K562 (cell line): Measurements from ENCODE around the gene SYN1. TPM values are rescaled to one million over a fixed set of nuclear protein-coding genes. Genes with fewer than 3 reads are reported as not detected.

Experiments used
- EWSR1 ChIP-seq: fragments of 450-650 bp; IDR thresholded peaks from 2 replicates; pipeline ENCODE4 v1.6.1; 2018; ENCODE audit warnings: borderline replicate concordance, mild to moderate bottlenecking, low read depth, moderate library complexity; ENCODE audit not compliant: partially characterized antibody
- SMAD3 ChIP-seq: fragments of 450-650 bp; formaldehyde crosslinking; conservative IDR thresholded peaks from 2 replicates; pipeline ENCODE4 v1.4.0; 2020; ENCODE audit warnings: mild to moderate bottlenecking
- ZKSCAN3 ChIP-seq: fragments of 250-450 bp; sonication (Bioruptor Pico); IDR thresholded peaks from 2 replicates; pipeline ENCODE4 v1.4.0; 2020
- polyA plus RNA-seq, 8 experiments: library from polyadenylated mRNA; depleted of rRNA in 4 of 8; stranded (reverse) in 5 of 8; unstranded in 3 of 8; fragments of >200 nt; fragmentation: Nextera tagmentation in 2 of 8; fragmentation: Illumina TruSeq in 1 of 8; extraction: Ambion mirVana in 2 of 8; extraction: Trizol in 1 of 8; gene quantifications; 2 replicates each; pipeline versions ENCODE4 v1.2.1 to v1.2.3, GENCODE V29; 2011 to 2014; ENCODE audit warnings: inconsistent platforms in 1 of 8, missing spikeins in 1 of 8
- total RNA-seq, 7 experiments: library from RNA; depleted of rRNA in 6 of 7; stranded (reverse); fragments of >200 nt in 6 of 7; fragmentation: Illumina TruSeq in 2 of 7; extraction: Trizol in 2 of 7; gene quantifications; 2 replicates each; pipeline versions ENCODE4 v1.2.1 to v1.2.3, GENCODE V29; 2011 to 2021; ENCODE audit warnings: low replicate concordance in 1 of 7
- TF ChIP-seq, protein P1 (sequence below): fragments of 250-450 bp; sonication (Bioruptor Pico); IDR thresholded peaks from 2 replicates; pipeline ENCODE4 v1.8.0; 2021; ENCODE audit warnings: moderate library complexity, mild to moderate bottlenecking, inconsistent platforms
- TF ChIP-seq, protein P2 (sequence below): fragments of 250-450 bp; sonication (Bioruptor Pico); IDR thresholded peaks from 2 replicates; pipeline ENCODE4 v1.8.0; 2021; ENCODE audit warnings: mild to moderate bottlenecking, moderate library complexity
- TF ChIP-seq, protein P3 (sequence below): fragments of 450-650 bp; formaldehyde crosslinking; IDR thresholded peaks from 2 replicates; pipeline ENCODE4 v1.4.0; 2020; ENCODE audit warnings: mild to moderate bottlenecking, moderate library complexity
- TF ChIP-seq, protein P4 (sequence below): sonication (generic); formaldehyde crosslinking; IDR thresholded peaks from 2 replicates; pipeline ENCODE4 v1.8.1; 2023; ENCODE audit warnings: mild to moderate bottlenecking, missing genetic modification reagents
- TF ChIP-seq, protein P5 (sequence below), 2 experiments: fragments of 450-650 bp in 1 of 2; sonication (generic) in 1 of 2; formaldehyde crosslinking in 1 of 2; IDR thresholded peaks in 1 of 2; conservative IDR thresholded peaks in 1 of 2; 2 replicates each; pipeline versions ENCODE4 v1.6.1 to v1.8.1; 2016 to 2023; ENCODE audit warnings: mild to moderate bottlenecking in 2 of 2, moderate library complexity in 2 of 2, inconsistent platforms in 1 of 2, missing genetic modification reagents in 1 of 2
- TF ChIP-seq, protein P6 (sequence below): fragments of 200-600 bp; sonication (generic); IDR thresholded peaks from one replicate; pipeline ENCODE4 v1.6.1; 2012; ENCODE audit warnings: mild to moderate bottlenecking, low read depth, low read length, inconsistent platforms

The SYN1 gene
- total and polyA plus RNA-seq, 9 of the 15 experiments (the other 6 are each of a cell fraction or from before 2014, with no cell fraction given), result 0.01 to 0.28 (median 0.18) TPM; not detected in 2

DNA sequence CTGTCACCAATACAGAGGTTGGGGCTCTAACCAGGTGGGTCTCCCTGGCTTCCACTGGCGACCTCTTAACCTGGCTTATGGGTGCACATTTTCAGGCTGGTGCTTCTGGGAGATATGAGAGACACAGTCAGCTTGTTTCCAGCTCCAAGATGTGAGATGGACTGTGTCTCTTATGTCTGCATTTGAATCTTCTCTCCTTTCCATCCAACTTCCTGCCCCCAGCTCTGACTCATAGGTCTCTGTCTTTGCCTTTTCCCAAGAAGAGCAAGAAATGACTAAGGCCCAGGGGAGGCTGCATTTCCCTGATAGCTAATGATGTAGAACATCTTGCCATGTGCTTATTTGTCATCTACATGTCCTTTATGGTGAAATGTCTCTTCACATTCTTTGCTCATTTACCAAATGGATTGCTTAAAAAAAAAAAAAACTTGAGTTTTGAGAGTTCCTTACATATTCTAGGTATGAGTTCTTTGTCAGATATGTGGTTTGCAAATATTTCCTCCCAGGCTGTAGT, 42.5 kb upstream of the SYN1 start (continued):
- TF ChIP-seq, protein P1, sequence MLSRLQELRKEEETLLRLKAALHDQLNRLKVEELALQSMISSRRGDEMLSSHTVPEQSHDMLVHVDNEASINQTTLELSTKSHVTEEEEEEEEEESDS (CRISPR knock-in tag), result no peak
- TF ChIP-seq, protein P2, sequence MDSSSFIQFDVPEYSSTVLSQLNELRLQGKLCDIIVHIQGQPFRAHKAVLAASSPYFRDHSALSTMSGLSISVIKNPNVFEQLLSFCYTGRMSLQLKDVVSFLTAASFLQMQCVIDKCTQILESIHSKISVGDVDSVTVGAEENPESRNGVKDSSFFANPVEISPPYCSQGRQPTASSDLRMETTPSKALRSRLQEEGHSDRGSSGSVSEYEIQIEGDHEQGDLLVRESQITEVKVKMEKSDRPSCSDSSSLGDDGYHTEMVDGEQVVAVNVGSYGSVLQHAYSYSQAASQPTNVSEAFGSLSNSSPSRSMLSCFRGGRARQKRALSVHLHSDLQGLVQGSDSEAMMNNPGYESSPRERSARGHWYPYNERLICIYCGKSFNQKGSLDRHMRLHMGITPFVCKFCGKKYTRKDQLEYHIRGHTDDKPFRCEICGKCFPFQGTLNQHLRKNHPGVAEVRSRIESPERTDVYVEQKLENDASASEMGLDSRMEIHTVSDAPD, result no peak
- TF ChIP-seq SMAD3 (CRISPR knock-in tag), result no peak
- TF ChIP-seq, protein P3, sequence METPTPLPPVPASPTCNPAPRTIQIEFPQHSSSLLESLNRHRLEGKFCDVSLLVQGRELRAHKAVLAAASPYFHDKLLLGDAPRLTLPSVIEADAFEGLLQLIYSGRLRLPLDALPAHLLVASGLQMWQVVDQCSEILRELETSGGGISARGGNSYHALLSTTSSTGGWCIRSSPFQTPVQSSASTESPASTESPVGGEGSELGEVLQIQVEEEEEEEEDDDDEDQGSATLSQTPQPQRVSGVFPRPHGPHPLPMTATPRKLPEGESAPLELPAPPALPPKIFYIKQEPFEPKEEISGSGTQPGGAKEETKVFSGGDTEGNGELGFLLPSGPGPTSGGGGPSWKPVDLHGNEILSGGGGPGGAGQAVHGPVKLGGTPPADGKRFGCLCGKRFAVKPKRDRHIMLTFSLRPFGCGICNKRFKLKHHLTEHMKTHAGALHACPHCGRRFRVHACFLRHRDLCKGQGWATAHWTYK (CRISPR knock-in tag), result no peak
- TF ChIP-seq, protein P4, sequence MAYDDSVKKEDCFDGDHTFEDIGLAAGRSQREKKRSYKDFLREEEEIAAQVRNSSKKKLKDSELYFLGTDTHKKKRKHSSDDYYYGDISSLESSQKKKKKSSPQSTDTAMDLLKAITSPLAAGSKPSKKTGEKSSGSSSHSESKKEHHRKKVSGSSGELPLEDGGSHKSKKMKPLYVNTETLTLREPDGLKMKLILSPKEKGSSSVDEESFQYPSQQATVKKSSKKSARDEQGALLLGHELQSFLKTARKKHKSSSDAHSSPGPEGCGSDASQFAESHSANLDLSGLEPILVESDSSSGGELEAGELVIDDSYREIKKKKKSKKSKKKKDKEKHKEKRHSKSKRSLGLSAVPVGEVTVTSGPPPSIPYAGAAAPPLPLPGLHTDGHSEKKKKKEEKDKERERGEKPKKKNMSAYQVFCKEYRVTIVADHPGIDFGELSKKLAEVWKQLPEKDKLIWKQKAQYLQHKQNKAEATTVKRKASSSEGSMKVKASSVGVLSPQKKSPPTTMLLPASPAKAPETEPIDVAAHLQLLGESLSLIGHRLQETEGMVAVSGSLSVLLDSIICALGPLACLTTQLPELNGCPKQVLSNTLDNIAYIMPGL, result no peak
- TF ChIP-seq, protein P5, sequence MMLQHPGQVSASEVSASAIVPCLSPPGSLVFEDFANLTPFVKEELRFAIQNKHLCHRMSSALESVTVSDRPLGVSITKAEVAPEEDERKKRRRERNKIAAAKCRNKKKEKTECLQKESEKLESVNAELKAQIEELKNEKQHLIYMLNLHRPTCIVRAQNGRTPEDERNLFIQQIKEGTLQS (IDR thresholded peaks at IDR 0.05), result peak; percentile 94
- TF ChIP-seq, protein P5 (CRISPR knock-in tag; conservative IDR thresholded peaks at IDR 0.05), result peak; percentile 87
- TF ChIP-seq, protein P6, sequence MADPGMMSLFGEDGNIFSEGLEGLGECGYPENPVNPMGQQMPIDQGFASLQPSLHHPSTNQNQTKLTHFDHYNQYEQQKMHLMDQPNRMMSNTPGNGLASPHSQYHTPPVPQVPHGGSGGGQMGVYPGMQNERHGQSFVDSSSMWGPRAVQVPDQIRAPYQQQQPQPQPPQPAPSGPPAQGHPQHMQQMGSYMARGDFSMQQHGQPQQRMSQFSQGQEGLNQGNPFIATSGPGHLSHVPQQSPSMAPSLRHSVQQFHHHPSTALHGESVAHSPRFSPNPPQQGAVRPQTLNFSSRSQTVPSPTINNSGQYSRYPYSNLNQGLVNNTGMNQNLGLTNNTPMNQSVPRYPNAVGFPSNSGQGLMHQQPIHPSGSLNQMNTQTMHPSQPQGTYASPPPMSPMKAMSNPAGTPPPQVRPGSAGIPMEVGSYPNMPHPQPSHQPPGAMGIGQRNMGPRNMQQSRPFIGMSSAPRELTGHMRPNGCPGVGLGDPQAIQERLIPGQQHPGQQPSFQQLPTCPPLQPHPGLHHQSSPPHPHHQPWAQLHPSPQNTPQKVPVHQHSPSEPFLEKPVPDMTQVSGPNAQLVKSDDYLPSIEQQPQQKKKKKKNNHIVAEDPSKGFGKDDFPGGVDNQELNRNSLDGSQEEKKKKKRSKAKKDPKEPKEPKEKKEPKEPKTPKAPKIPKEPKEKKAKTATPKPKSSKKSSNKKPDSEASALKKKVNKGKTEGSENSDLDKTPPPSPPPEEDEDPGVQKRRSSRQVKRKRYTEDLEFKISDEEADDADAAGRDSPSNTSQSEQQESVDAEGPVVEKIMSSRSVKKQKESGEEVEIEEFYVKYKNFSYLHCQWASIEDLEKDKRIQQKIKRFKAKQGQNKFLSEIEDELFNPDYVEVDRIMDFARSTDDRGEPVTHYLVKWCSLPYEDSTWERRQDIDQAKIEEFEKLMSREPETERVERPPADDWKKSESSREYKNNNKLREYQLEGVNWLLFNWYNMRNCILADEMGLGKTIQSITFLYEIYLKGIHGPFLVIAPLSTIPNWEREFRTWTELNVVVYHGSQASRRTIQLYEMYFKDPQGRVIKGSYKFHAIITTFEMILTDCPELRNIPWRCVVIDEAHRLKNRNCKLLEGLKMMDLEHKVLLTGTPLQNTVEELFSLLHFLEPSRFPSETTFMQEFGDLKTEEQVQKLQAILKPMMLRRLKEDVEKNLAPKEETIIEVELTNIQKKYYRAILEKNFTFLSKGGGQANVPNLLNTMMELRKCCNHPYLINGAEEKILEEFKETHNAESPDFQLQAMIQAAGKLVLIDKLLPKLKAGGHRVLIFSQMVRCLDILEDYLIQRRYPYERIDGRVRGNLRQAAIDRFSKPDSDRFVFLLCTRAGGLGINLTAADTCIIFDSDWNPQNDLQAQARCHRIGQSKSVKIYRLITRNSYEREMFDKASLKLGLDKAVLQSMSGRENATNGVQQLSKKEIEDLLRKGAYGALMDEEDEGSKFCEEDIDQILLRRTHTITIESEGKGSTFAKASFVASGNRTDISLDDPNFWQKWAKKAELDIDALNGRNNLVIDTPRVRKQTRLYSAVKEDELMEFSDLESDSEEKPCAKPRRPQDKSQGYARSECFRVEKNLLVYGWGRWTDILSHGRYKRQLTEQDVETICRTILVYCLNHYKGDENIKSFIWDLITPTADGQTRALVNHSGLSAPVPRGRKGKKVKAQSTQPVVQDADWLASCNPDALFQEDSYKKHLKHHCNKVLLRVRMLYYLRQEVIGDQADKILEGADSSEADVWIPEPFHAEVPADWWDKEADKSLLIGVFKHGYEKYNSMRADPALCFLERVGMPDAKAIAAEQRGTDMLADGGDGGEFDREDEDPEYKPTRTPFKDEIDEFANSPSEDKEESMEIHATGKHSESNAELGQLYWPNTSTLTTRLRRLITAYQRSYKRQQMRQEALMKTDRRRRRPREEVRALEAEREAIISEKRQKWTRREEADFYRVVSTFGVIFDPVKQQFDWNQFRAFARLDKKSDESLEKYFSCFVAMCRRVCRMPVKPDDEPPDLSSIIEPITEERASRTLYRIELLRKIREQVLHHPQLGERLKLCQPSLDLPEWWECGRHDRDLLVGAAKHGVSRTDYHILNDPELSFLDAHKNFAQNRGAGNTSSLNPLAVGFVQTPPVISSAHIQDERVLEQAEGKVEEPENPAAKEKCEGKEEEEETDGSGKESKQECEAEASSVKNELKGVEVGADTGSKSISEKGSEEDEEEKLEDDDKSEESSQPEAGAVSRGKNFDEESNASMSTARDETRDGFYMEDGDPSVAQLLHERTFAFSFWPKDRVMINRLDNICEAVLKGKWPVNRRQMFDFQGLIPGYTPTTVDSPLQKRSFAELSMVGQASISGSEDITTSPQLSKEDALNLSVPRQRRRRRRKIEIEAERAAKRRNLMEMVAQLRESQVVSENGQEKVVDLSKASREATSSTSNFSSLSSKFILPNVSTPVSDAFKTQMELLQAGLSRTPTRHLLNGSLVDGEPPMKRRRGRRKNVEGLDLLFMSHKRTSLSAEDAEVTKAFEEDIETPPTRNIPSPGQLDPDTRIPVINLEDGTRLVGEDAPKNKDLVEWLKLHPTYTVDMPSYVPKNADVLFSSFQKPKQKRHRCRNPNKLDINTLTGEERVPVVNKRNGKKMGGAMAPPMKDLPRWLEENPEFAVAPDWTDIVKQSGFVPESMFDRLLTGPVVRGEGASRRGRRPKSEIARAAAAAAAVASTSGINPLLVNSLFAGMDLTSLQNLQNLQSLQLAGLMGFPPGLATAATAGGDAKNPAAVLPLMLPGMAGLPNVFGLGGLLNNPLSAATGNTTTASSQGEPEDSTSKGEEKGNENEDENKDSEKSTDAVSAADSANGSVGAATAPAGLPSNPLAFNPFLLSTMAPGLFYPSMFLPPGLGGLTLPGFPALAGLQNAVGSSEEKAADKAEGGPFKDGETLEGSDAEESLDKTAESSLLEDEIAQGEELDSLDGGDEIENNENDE, result no peak
- no peak for TF ChIP-seq ZKSCAN3
- TF ChIP-seq EWSR1, result no peak
